H1 (cell line): ENCODE data around the gene EXOC1. TPM values are rescaled to one million over a fixed set of nuclear protein-coding genes. Genes with fewer than 3 reads are reported as not detected.

Experiments
- CTCF ChIA-PET: fragments of 300-600 bp; sonication (Branson Sonifier 250); formaldehyde crosslinking; loops from one replicate; lab custom pipeline; 2021; ENCODE audit not compliant: partially characterized antibody; lab: Charles Lee
- POLR2A ChIA-PET: fragments of 300-600 bp; sonication (Branson Sonifier 250); formaldehyde crosslinking; loops from one replicate; lab custom pipeline; 2021; ENCODE audit warnings: inconsistent platforms; ENCODE audit not compliant: partially characterized antibody; lab: Charles Lee
- DNase-seq, 2 experiments: peaks; one replicate each; pipeline versions ENCODE4 v3.0.0 to v3.0.0-alpha.2; 2010 to 2022; ENCODE audit warnings: low spot score in 2 of 2, low read depth in 1 of 2, mixed read lengths in 1 of 2
- FAIRE-seq: peaks from 2 replicates; lab custom pipeline; 2011; peaks lifted over from hg19 to GRCh38; lab: Jason Lieb, UNC
- H2AFZ ChIP-seq: 2 replicates; pipeline ENCODE4 v1.8.1; 2012; ENCODE audit warnings: low read length, inconsistent platforms
- H2AK5ac ChIP-seq: 2 replicates; pipeline ENCODE4 v1.6.1; 2013; ENCODE audit warnings: low read depth, low read length
- H2BK120ac ChIP-seq: replicated peaks from 2 replicates; pipeline ENCODE3; 2013; ENCODE audit warnings: low read depth, low read length, inconsistent platforms
- H2BK12ac ChIP-seq: 2 replicates; pipeline ENCODE4 v1.6.1; 2013; ENCODE audit warnings: low read depth, low read length
- H2BK15ac ChIP-seq: 2 replicates; pipeline ENCODE4 v1.6.1; 2013; ENCODE audit warnings: low read length
- H2BK20ac ChIP-seq: 2 replicates; pipeline ENCODE4 v1.6.1; 2013; ENCODE audit warnings: low read length
- H2BK5ac ChIP-seq: 2 replicates; pipeline ENCODE4 v1.6.1; 2013; ENCODE audit warnings: low read depth, low read length
- H3K14ac ChIP-seq: 2 replicates; pipeline ENCODE4 v1.6.1; 2013; ENCODE audit warnings: inconsistent platforms; ENCODE audit not compliant: insufficient read length
- H3K18ac ChIP-seq: 2 replicates; pipeline ENCODE4 v1.6.1; 2013; ENCODE audit warnings: low read length; ENCODE audit errors: extremely low read depth
- H3K23ac ChIP-seq: 2 replicates; pipeline ENCODE4 v1.6.1; 2013; ENCODE audit warnings: inconsistent platforms; ENCODE audit not compliant: insufficient read length
- H3K23me2 ChIP-seq: 2 replicates; pipeline ENCODE4 v1.6.1; 2013; ENCODE audit warnings: low read depth, low read length
- H3K27ac ChIP-seq: 2 replicates; pipeline ENCODE4 v1.6.1; 2011; ENCODE audit warnings: low read depth, low read length, inconsistent platforms
- H3K27me3 ChIP-seq, 4 experiments: replicated peaks in 1 of 4; 1 replicate in 1 of 4; 2 replicates in 3 of 4; pipeline versions ENCODE4 v1.6.1 to v1.8.1; 2011 to 2013; ENCODE audit warnings: low read length in 3 of 4, mild to moderate bottlenecking in 3 of 4, inconsistent platforms in 2 of 4, mixed read lengths in 2 of 4, moderate library complexity in 1 of 4; ENCODE audit not compliant: control insufficient read depth in 3 of 4, insufficient read depth in 3 of 4; ENCODE audit errors: extremely low read depth in 1 of 4
- H3K36me3 ChIP-seq, 4 experiments: 2 replicates each; pipeline versions ENCODE4 v1.6.1 to v1.8.1; 2011 to 2013; ENCODE audit warnings: mild to moderate bottlenecking in 4 of 4, low read length in 3 of 4, moderate library complexity in 2 of 4, control low read depth in 1 of 4, inconsistent platforms in 1 of 4; ENCODE audit not compliant: insufficient read depth in 4 of 4, control insufficient read depth in 2 of 4
- H3K4ac ChIP-seq: replicated peaks from 2 replicates; pipeline ENCODE3; 2013; ENCODE audit warnings: low read length, low read depth, mixed read lengths, inconsistent platforms; ENCODE audit not compliant: insufficient read length
- H3K4me1 ChIP-seq, 4 experiments: replicated peaks in 1 of 4; 1 replicate in 1 of 4; 2 replicates in 3 of 4; pipeline versions ENCODE4 v1.6.1 to v1.8.1; 2011 to 2013; ENCODE audit warnings: low read length in 3 of 4, inconsistent platforms in 2 of 4, mixed read lengths in 1 of 4; ENCODE audit not compliant: insufficient read depth in 4 of 4, control insufficient read depth in 3 of 4
- H3K4me2 ChIP-seq, 2 experiments: 2 replicates each; pipeline versions ENCODE4 v1.6.1 to v1.8.1; 2011 to 2013; ENCODE audit warnings: low read depth in 2 of 2, low read length in 2 of 2, control low read depth in 1 of 2, inconsistent platforms in 1 of 2, mild to moderate bottlenecking in 1 of 2; ENCODE audit not compliant: insufficient read depth in 1 of 2
- H3K4me3 ChIP-seq, 4 experiments: fragments of 200-600, 300-600 bp in 1 of 4; sonication (generic), shearing (Covaris generic), sonication (Bioruptor Twin) in 1 of 4; 2 replicates each; pipeline versions ENCODE4 v1.5.1 to v1.8.1; 2011 to 2016; ENCODE audit warnings: low read length in 4 of 4, low read depth in 3 of 4, control low read depth in 2 of 4, inconsistent platforms in 2 of 4, mild to moderate bottlenecking in 2 of 4, mixed read lengths in 1 of 4, moderate library complexity in 1 of 4; ENCODE audit not compliant: insufficient read depth in 2 of 4; ENCODE audit errors: extremely low read depth in 1 of 4
- H3K56ac ChIP-seq: replicated peaks from 2 replicates; pipeline ENCODE3; 2013; ENCODE audit warnings: low read depth, mild to moderate bottlenecking, mixed read lengths, low read length, inconsistent platforms; ENCODE audit not compliant: insufficient read length
- H3K79me1 ChIP-seq: 2 replicates; pipeline ENCODE4 v1.6.1; 2013; ENCODE audit warnings: low read depth, low read length, control low read depth
- H3K79me2 ChIP-seq, 2 experiments: 2 replicates each; pipeline versions ENCODE4 v1.6.1 to v1.8.1; 2012 to 2013; ENCODE audit warnings: low read length in 2 of 2, mild to moderate bottlenecking in 2 of 2, inconsistent platforms in 1 of 2; ENCODE audit not compliant: insufficient read depth in 2 of 2, control insufficient read depth in 1 of 2
- H3K9ac ChIP-seq, 4 experiments: replicated peaks in 1 of 4; 1 replicate in 1 of 4; 2 replicates in 3 of 4; pipeline versions ENCODE4 v1.6.1 to v1.8.1; 2011 to 2013; ENCODE audit warnings: low read depth in 3 of 4, low read length in 3 of 4, control low read depth in 2 of 4, mild to moderate bottlenecking in 2 of 4, moderate library complexity in 2 of 4, inconsistent platforms in 1 of 4; ENCODE audit errors: extremely low read depth in 1 of 4
- H3K9me3 ChIP-seq, 2 experiments: 2 replicates each; pipeline versions ENCODE4 v1.6.1 to v1.8.1; 2012 to 2013; ENCODE audit warnings: mild to moderate bottlenecking in 2 of 2, moderate library complexity in 2 of 2, control low read depth in 1 of 2, inconsistent platforms in 1 of 2, low read depth in 1 of 2, low read length in 1 of 2, mixed read lengths in 1 of 2; ENCODE audit not compliant: insufficient read depth in 2 of 2
- H4K20me1 ChIP-seq, 2 experiments: replicated peaks in 1 of 2; 2 replicates each; pipeline versions ENCODE3 to v1.8.1; 2011 to 2013; ENCODE audit warnings: inconsistent platforms in 2 of 2, low read length in 2 of 2, mild to moderate bottlenecking in 1 of 2; ENCODE audit not compliant: insufficient read depth in 2 of 2, control insufficient read depth in 1 of 2
- H4K5ac ChIP-seq: 2 replicates; pipeline ENCODE4 v1.6.1; 2013; ENCODE audit warnings: low read length, low read depth, mixed read lengths, inconsistent platforms; ENCODE audit not compliant: insufficient read length
- H4K8ac ChIP-seq: 2 replicates; pipeline ENCODE4 v1.8.0; 2013; ENCODE audit warnings: mild to moderate bottlenecking, moderate library complexity, low read length, inconsistent platforms; ENCODE audit not compliant: insufficient read depth; ENCODE audit errors: extremely low read depth
- H4K91ac ChIP-seq: replicated peaks from 2 replicates; pipeline ENCODE3; 2013; ENCODE audit warnings: low read length, mixed read lengths, inconsistent platforms; ENCODE audit not compliant: insufficient read length
- BRCA1 ChIP-seq: IDR thresholded peaks from 2 replicates; pipeline ENCODE4 v1.6.1; 2012; ENCODE audit warnings: low read depth, low read length, improper control_type of control experiment
- CHD2 ChIP-seq: IDR thresholded peaks from 2 replicates; pipeline ENCODE4 v1.6.1; 2012; ENCODE audit warnings: low read length, improper control_type of control experiment
- CREB1 ChIP-seq: IDR thresholded peaks from 2 replicates; pipeline ENCODE4 v1.6.1; 2012; ENCODE audit warnings: inconsistent platforms
- EP300 ChIP-seq, 2 experiments: IDR thresholded peaks; 1 replicate in 1 of 2; 2 replicates in 1 of 2; pipeline ENCODE4 v1.6.1; 2011 to 2012; ENCODE audit warnings: low read depth in 2 of 2, low read length in 2 of 2, mild to moderate bottlenecking in 2 of 2, borderline replicate concordance in 1 of 2, inconsistent platforms in 1 of 2, moderate library complexity in 1 of 2
- GABPA ChIP-seq: IDR thresholded peaks from 2 replicates; pipeline ENCODE4 v1.6.1; 2011; ENCODE audit warnings: mild to moderate bottlenecking, low read length, moderate library complexity, borderline replicate concordance; ENCODE audit not compliant: insufficient read depth
- GTF2F1 ChIP-seq: IDR thresholded peaks from 2 replicates; pipeline ENCODE4 v1.6.1; 2012; ENCODE audit warnings: low read depth, low read length, improper control_type of control experiment, borderline replicate concordance
- HDAC2 ChIP-seq, 2 experiments: fragments of 300-600 bp in 1 of 2; sonication (generic) in 1 of 2; IDR thresholded peaks; 2 replicates each; pipeline ENCODE4 v1.6.1; 2011 to 2012; ENCODE audit warnings: low read depth in 2 of 2, low read length in 2 of 2, mild to moderate bottlenecking in 2 of 2, moderate library complexity in 2 of 2, borderline replicate concordance in 1 of 2, inconsistent platforms in 1 of 2
- KDM1A ChIP-seq: fragments of 200-600, 300-600 bp; sonication (generic); IDR thresholded peaks from 2 replicates; pipeline ENCODE4 v1.7.1; 2016; ENCODE audit warnings: mild to moderate bottlenecking, low read length, borderline replicate concordance
- KDM5A ChIP-seq: fragments of 200-600 bp; IDR thresholded peaks from 2 replicates; pipeline ENCODE4 v1.7.1; 2012; ENCODE audit warnings: mild to moderate bottlenecking, low read length, inconsistent platforms, mixed read lengths
- RFX5 ChIP-seq: IDR thresholded peaks from 2 replicates; pipeline ENCODE4 v1.6.1; 2011; ENCODE audit warnings: low read depth, low read length, improper control_type of control experiment, borderline replicate concordance
- SP1 ChIP-seq: IDR thresholded peaks from 2 replicates; pipeline ENCODE4 v1.6.1; 2011; ENCODE audit warnings: low read depth, low read length
- SP2 ChIP-seq: IDR thresholded peaks from 2 replicates; pipeline ENCODE4 v1.6.1; 2012; ENCODE audit warnings: mild to moderate bottlenecking, low read length, inconsistent platforms
- SRF ChIP-seq: IDR thresholded peaks from 2 replicates; pipeline ENCODE4 v1.6.1; 2011; ENCODE audit warnings: mild to moderate bottlenecking, low read depth, low read length, moderate library complexity
- TAF7 ChIP-seq: optimal IDR thresholded peaks from 2 replicates; pipeline ENCODE3; 2011; ENCODE audit warnings: low read depth, mild to moderate bottlenecking, inconsistent platforms, low read length, moderate library complexity, borderline replicate concordance
- TBP ChIP-seq: IDR thresholded peaks from 2 replicates; pipeline ENCODE4 v1.6.1; 2011; ENCODE audit warnings: low read depth, low read length, improper control_type of control experiment
- TEAD4 ChIP-seq: IDR thresholded peaks from 2 replicates; pipeline ENCODE4 v1.6.1; 2012; ENCODE audit warnings: low read depth, low read length, inconsistent platforms, mixed read lengths
- ZNF274 ChIP-seq: IDR thresholded peaks from 2 replicates; pipeline ENCODE4 v1.7.0; 2012; ENCODE audit warnings: low read length, borderline replicate concordance; ENCODE audit errors: extremely low read depth
- polyA plus RNA-seq, 7 experiments: library from polyadenylated mRNA; depleted of rRNA in 3 of 7; stranded (reverse) in 5 of 7; unstranded in 2 of 7; fragments of >200 nt in 5 of 7; fragments of 200-250 nt in 2 of 7; gene quantifications; 1 replicate in 5 of 7; 2 replicates in 1 of 7; 4 replicates in 1 of 7; pipeline versions ENCODE4 v1.2.1 to v1.2.3, GENCODE V29; 2011 to 2013; ENCODE audit warnings: missing spikeins in 2 of 7, mixed read lengths in 2 of 7
- total RNA-seq: library from RNA; stranded (reverse); fragmentation: NEBNext Ultra II Directional; extraction: Animal tissue kit (Norgen Biotek cat#: 25700); gene quantifications from 2 replicates; pipeline ENCODE4 v1.2.1, GENCODE V29; 2021

The EXOC1 gene
- total and polyA plus RNA-seq, 2 of the 8 experiments (the other 6 are each of a cell fraction or from before 2014, with no cell fraction given), result 5.9 to 19.6 TPM

- no peak overlapping the region for H3K4me3 ChIP-seq
- H4K8ac ChIP-seq, result no peak overlapping the region
- no peaks in the 10 kb centered on the region for H3K23me2 ChIP-seq
- H2BK120ac ChIP-seq, result no peak overlapping the region
- H2AFZ ChIP-seq, result no peak overlapping the region
- H2BK12ac ChIP-seq, result no peak overlapping the region
- H3K4me1 ChIP-seq, result no peaks in the 10 kb centered on the region
- H3K36me3 ChIP-seq, result peaks cover 0 to 17% (median 2%) of the 10 kb centered on the region in 4 experiments; a peak in 2 of 8 replicates
- H3K4me2 ChIP-seq, result no peak overlapping the region
- H2BK20ac ChIP-seq, result no peak overlapping the region
- ChIA-PET POLR2A (no interaction called here), CTCF (interaction anchor here (0.5 to 0.7 kb wide), 2 partner anchors 201 to 822 kb away, joined by 3 read pairs; no protein-coding TSS in a partner anchor)
- H3K23ac ChIP-seq, result no peak overlapping the region
- H4K5ac ChIP-seq, result no peak overlapping the region
- H3K79me2 ChIP-seq, result no peaks in the 10 kb centered on the region
- no peak for FAIRE-seq
- no peak overlapping the region for H2BK15ac ChIP-seq
- H3K14ac ChIP-seq, result no peak overlapping the region
- H3K9me3 ChIP-seq, result no peaks in the 10 kb centered on the region
- H3K9ac ChIP-seq, result no peak overlapping the region
- no peak overlapping the region for H3K4ac ChIP-seq
- no peaks in the 10 kb centered on the region for H3K79me1 ChIP-seq
- H2BK5ac ChIP-seq, result no peak overlapping the region
- H3K18ac ChIP-seq, result no peak overlapping the region
- DNase-seq, result no peak
- H3K56ac ChIP-seq, result no peak overlapping the region
- H3K27ac ChIP-seq, result no peak overlapping the region
- no peak overlapping the region for H2AK5ac ChIP-seq
- H4K20me1 ChIP-seq, result no peaks in the 10 kb centered on the region
- no peak overlapping the region for H4K91ac ChIP-seq
- H3K27me3 ChIP-seq, result no peaks in the 10 kb centered on the region
- no peak for TF ChIP-seq TAF7
- TF ChIP-seq BRCA1, result no peak
- TF ChIP-seq ZNF274, result no peak
- no peak for TF ChIP-seq SRF
- no peak for TF ChIP-seq TEAD4
- no peak for TF ChIP-seq SP2
- no peak for TF ChIP-seq KDM1A
- no peak for TF ChIP-seq CHD2
- no peak for TF ChIP-seq SP1
- no peak for TF ChIP-seq RFX5
- no peak for TF ChIP-seq EP300 (IDR thresholded peaks at IDR 0.05; ENCODE audit: borderline replicate concordance in 1 of 2, low read depth in 2 of 2, low read length in 2 of 2)
- TF ChIP-seq CREB1, result no peak
- no peak for TF ChIP-seq GTF2F1
- no peak for TF ChIP-seq HDAC2 (IDR thresholded peaks at IDR 0.05; ENCODE audit: borderline replicate concordance in 1 of 2, low read depth in 2 of 2, low read length in 2 of 2)
- no peak for TF ChIP-seq GABPA
- no peak for TF ChIP-seq TBP
- TF ChIP-seq KDM5A, result no peak
Observed at GRCh38 chr4:55904576-55904975, 51.1 kb downstream of the EXOC1 start.
